ENCODE measurements around the gene COL26A1.

The COL26A1 gene

GRCh38 chr7:101370836-101371235 is 8.2 kb downstream of the COL26A1 start:
- no peak for DNase-seq (ENCODE audit: low read depth in 1 of 2, low spot score in 1 of 2)

- no peak for DNase-seq (ENCODE audit: low read depth in 1 of 2, low spot score in 1 of 2)
Measured at GRCh38 chr7:101373812-101374614, 11.3 kb downstream of the COL26A1 start.

- no peak for DNase-seq (ENCODE audit: low read depth in 1 of 2, low spot score in 1 of 2)
Measured at GRCh38 chr7:101374990-101375389, 12.3 kb downstream of the COL26A1 start.

- no peak for DNase-seq (ENCODE audit: low read depth in 1 of 2, low spot score in 1 of 2)
Measured at GRCh38 chr7:101376601-101377000, 13.9 kb downstream of the COL26A1 start.

GRCh38 chr7:101377189-101377736 is 14.6 kb downstream of the COL26A1 start:
- no peak for DNase-seq (ENCODE audit: low read depth in 1 of 2, low spot score in 1 of 2)

- no peak for DNase-seq (ENCODE audit: low read depth in 1 of 2, low spot score in 1 of 2)
Measured at GRCh38 chr7:101378751-101379174, 16.1 kb downstream of the COL26A1 start.

GRCh38 chr7:101379302-101379701 is 16.6 kb downstream of the COL26A1 start:
- no peak for DNase-seq (ENCODE audit: low read depth in 1 of 2, low spot score in 1 of 2)

- DNase-seq (ENCODE audit: low read depth in 1 of 2, low spot score in 1 of 2), result no peak
Measured at GRCh38 chr7:101381549-101382111, 19.0 kb downstream of the COL26A1 start.

GRCh38 chr7:101382937-101383336 is 20.3 kb downstream of the COL26A1 start:
- DNase-seq (ENCODE audit: low read depth in 1 of 2, low spot score in 1 of 2), result no peak

GRCh38 chr7:101386177-101386557 is 23.5 kb downstream of the COL26A1 start:
- DNase-seq (ENCODE audit: low read depth in 1 of 2, low spot score in 1 of 2), result no peak

GRCh38 chr7:101386558-101387231 is 24.0 kb downstream of the COL26A1 start:
- no peak for DNase-seq (ENCODE audit: low read depth in 1 of 2, low spot score in 1 of 2)

- DNase-seq (ENCODE audit: low read depth in 1 of 2, low spot score in 1 of 2), result no peak
Measured at GRCh38 chr7:101390901-101391301, 28.2 kb downstream of the COL26A1 start.

- DNase-seq (ENCODE audit: low read depth in 1 of 2, low spot score in 1 of 2), result no peak
Measured at GRCh38 chr7:101391991-101392390, 29.3 kb downstream of the COL26A1 start.

- no peak for DNase-seq (ENCODE audit: low read depth in 1 of 2, low spot score in 1 of 2)
Measured at GRCh38 chr7:101393865-101394264, 31.2 kb downstream of the COL26A1 start.

GRCh38 chr7:101395376-101395775 is 32.7 kb downstream of the COL26A1 start:
- DNase-seq (ENCODE audit: low read depth in 1 of 2, low spot score in 1 of 2), result no peak

- DNase-seq (ENCODE audit: low read depth in 1 of 2, low spot score in 1 of 2), result no peak
Measured at GRCh38 chr7:101397243-101397642, 34.6 kb downstream of the COL26A1 start.

GRCh38 chr7:101397770-101398324 is 35.2 kb downstream of the COL26A1 start:
- DNase-seq (ENCODE audit: low read depth in 1 of 2, low spot score in 1 of 2), result no peak

- DNase-seq (ENCODE audit: low read depth in 1 of 2, low spot score in 1 of 2), result no peak
Measured at GRCh38 chr7:101398396-101399289, 36.0 kb downstream of the COL26A1 start.

GRCh38 chr7:101399759-101400158 is 37.1 kb downstream of the COL26A1 start:
- no peak for DNase-seq (ENCODE audit: low read depth in 1 of 2, low spot score in 1 of 2)

- no peak for DNase-seq (ENCODE audit: low read depth in 1 of 2, low spot score in 1 of 2)
Measured at GRCh38 chr7:101400751-101401150, 38.1 kb downstream of the COL26A1 start.

Data from activated T-helper 1 cell treated with anti-CD3 and anti-CD28 coated beads, Interleukin-2, amount 50 U/mL, for 16 hours (primary cell).